H1 (cell line): ENCODE data around the gene PLA2R1. TPM values are rescaled to one million over a fixed set of nuclear protein-coding genes. Genes with fewer than 3 reads are reported as not detected.

Source experiments
- ATF3 ChIP-seq: IDR thresholded peaks from 2 replicates; pipeline ENCODE4 v1.6.1; 2011; ENCODE audit warnings: low read depth, mild to moderate bottlenecking, low read length; ENCODE audit not compliant: insufficient read depth
- POLR2AphosphoS5 ChIP-seq: IDR thresholded peaks from 2 replicates; pipeline ENCODE4 v1.6.1; 2011; ENCODE audit warnings: low read depth, low read length
- polyA plus RNA-seq, 7 experiments: library from polyadenylated mRNA; depleted of rRNA in 3 of 7; stranded (reverse) in 5 of 7; unstranded in 2 of 7; fragments of >200 nt in 5 of 7; fragments of 200-250 nt in 2 of 7; gene quantifications; 1 replicate in 5 of 7; 2 replicates in 1 of 7; 4 replicates in 1 of 7; pipeline versions ENCODE4 v1.2.1 to v1.2.3, GENCODE V29; 2011 to 2013; ENCODE audit warnings: missing spikeins in 2 of 7, mixed read lengths in 2 of 7
- total RNA-seq: library from RNA; stranded (reverse); fragmentation: NEBNext Ultra II Directional; extraction: Animal tissue kit (Norgen Biotek cat#: 25700); gene quantifications from 2 replicates; pipeline ENCODE4 v1.2.1, GENCODE V29; 2021

Gene PLA2R1
- total and polyA plus RNA-seq, 2 of the 8 experiments (the other 6 are each of a cell fraction or from before 2014, with no cell fraction given) = 0.65 to 1.5 TPM

GRCh38 chr2:160014227-160014626, 48.2 kb downstream of the PLA2R1 start (continued):
- no peak for TF ChIP-seq ATF3
- TF ChIP-seq POLR2AphosphoS5 = no peak
- TF ChIP-seq, all 59 proteins: peak for 0
